K562 (cell line): ENCODE measurements around the gene HDHD2. TPM values are rescaled to one million over a fixed set of nuclear protein-coding genes. Genes with fewer than 3 reads are reported as not detected.

Source experiments
- ATAC-seq: fragments of 200-7000 bp; cut with Tn5 transposase; 3 replicates; pipeline ENCODE4 v1.9.1; 2020; ENCODE audit warnings: moderate library complexity
- BruUV-seq: library from RNA; stranded (reverse); fragments of 400-500 nt; replicated peaks from 2 replicates; lab custom pipeline; 2021; lab: Mats Ljungman, UMichigan
- CTCF ChIA-PET: fragments of 300-600 bp; formaldehyde crosslinking; extraction: SDS; loops from one replicate; lab custom pipeline; 2021; ENCODE audit warnings: low intra/inter-chr PET ratio; lab: Yijun Ruan, JAX
- POLR2A ChIA-PET: fragments of 300-600, 350-650 bp; sonication (Branson Sonifier 250); formaldehyde crosslinking; extraction: SDS; loops from one replicate; lab custom pipeline; 2021; ENCODE audit warnings: antibody characterized with exemption, inconsistent platforms; lab: Yijun Ruan, JAX
- DNase-seq, 4 experiments: peaks; one replicate each; pipeline versions ENCODE4 v3.0.0 to v3.0.0-alpha.2; 2011 to 2018; ENCODE audit warnings: low spot score in 3 of 4, mixed read lengths in 3 of 4; ENCODE audit errors: extremely low read depth in 1 of 4
- FAIRE-seq: peaks from 2 replicates; lab custom pipeline; 2011; peaks lifted over from hg19 to GRCh38; lab: Jason Lieb, UNC
- H2AFZ ChIP-seq: 2 replicates; pipeline ENCODE4 v1.6.0; 2011; ENCODE audit warnings: low read depth, low read length, control low read depth, inconsistent platforms
- H3K27ac ChIP-seq: fragments of 200-600 bp; 3 replicates; pipeline ENCODE4 v1.8.0; 2011; ENCODE audit warnings: low read depth, mild to moderate bottlenecking, control low read depth, inconsistent platforms, low read length, moderate library complexity, mixed read lengths; ENCODE audit errors: extremely low read depth
- H3K27me3 ChIP-seq, 2 experiments: fragments of 300-600 bp in 1 of 2; 2 replicates in 1 of 2; 3 replicates in 1 of 2; pipeline versions ENCODE4 v1.6.0 to v1.8.0; 2011; ENCODE audit warnings: inconsistent platforms in 2 of 2, low read length in 2 of 2, mild to moderate bottlenecking in 1 of 2, mixed read lengths in 1 of 2, moderate library complexity in 1 of 2; ENCODE audit not compliant: control insufficient read depth in 2 of 2, insufficient read depth in 2 of 2
- H3K36me3 ChIP-seq: fragments of 300-600 bp; 3 replicates; pipeline ENCODE4 v1.8.0; 2011; ENCODE audit warnings: mild to moderate bottlenecking, low read length, inconsistent platforms; ENCODE audit not compliant: control insufficient read depth, insufficient read depth
- H3K4me1 ChIP-seq, 2 experiments: fragments of 200-600 bp in 1 of 2; replicated peaks in 1 of 2; 2 replicates in 1 of 2; 3 replicates in 1 of 2; pipeline versions ENCODE4 v1.5.1 to v1.8.0; 2011; ENCODE audit warnings: inconsistent platforms in 2 of 2, low read length in 2 of 2, mild to moderate bottlenecking in 1 of 2, mixed read lengths in 1 of 2, moderate library complexity in 1 of 2; ENCODE audit not compliant: control insufficient read depth in 2 of 2, insufficient read depth in 2 of 2
- H3K4me2 ChIP-seq: 2 replicates; pipeline ENCODE4 v1.6.1; 2011; ENCODE audit warnings: low read length, control low read depth, inconsistent platforms, mixed read lengths; ENCODE audit not compliant: insufficient read depth
- H3K4me3 ChIP-seq: fragments of 200-600 bp; sonication (generic), shearing (Covaris generic); 2 replicates; pipeline ENCODE4 v1.5.1; 2016; ENCODE audit warnings: control low read depth, inconsistent platforms
- H3K79me2 ChIP-seq: fragments of 200-600 bp; 3 replicates; pipeline ENCODE4 v1.8.0; 2011; ENCODE audit warnings: low read length, inconsistent platforms; ENCODE audit not compliant: control insufficient read depth, insufficient read depth
- H3K9ac ChIP-seq, 2 experiments: 2 replicates each; pipeline versions ENCODE4 v1.6.0 to v1.6.1; 2011; ENCODE audit warnings: low read depth in 2 of 2, low read length in 2 of 2, control low read depth in 1 of 2, inconsistent platforms in 1 of 2, mild to moderate bottlenecking in 1 of 2, mixed read lengths in 1 of 2; ENCODE audit not compliant: insufficient read depth in 1 of 2
- H3K9me1 ChIP-seq: one replicate; pipeline ENCODE4 v1.6.0; 2011; ENCODE audit warnings: inconsistent platforms, mild to moderate bottlenecking, low read length, moderate library complexity; ENCODE audit not compliant: control insufficient read depth, insufficient read depth
- H3K9me3 ChIP-seq: replicated peaks from 2 replicates; pipeline ENCODE4 v1.5.1; 2011; ENCODE audit warnings: low read depth, low read length, inconsistent platforms; ENCODE audit not compliant: control insufficient read depth, insufficient read depth
- H4K20me1 ChIP-seq: replicated peaks from 2 replicates; pipeline ENCODE4 v1.6.1; 2011; ENCODE audit warnings: low read length, inconsistent platforms, mixed read lengths; ENCODE audit not compliant: control insufficient read depth, insufficient read depth
- FOS ChIP-seq: IDR thresholded peaks from 3 replicates; pipeline ENCODE4 v1.6.1; 2011; ENCODE audit not compliant: insufficient read length; ENCODE audit errors: extremely low read depth
- HMGN3 ChIP-seq: IDR thresholded peaks from 2 replicates; pipeline ENCODE4 v1.6.1; 2011; ENCODE audit warnings: borderline replicate concordance, low read depth, mild to moderate bottlenecking, mixed read lengths, low read length; ENCODE audit not compliant: insufficient read length; ENCODE audit errors: extremely low read depth
- KLF6 ChIP-seq: fragments of 250-450 bp; sonication (Bioruptor Pico); IDR thresholded peaks from 2 replicates; pipeline ENCODE4 v1.4.0; 2020; ENCODE audit warnings: mild to moderate bottlenecking, moderate library complexity, borderline replicate concordance
- LEF1 ChIP-seq: fragments of 450-650 bp; IDR thresholded peaks from 2 replicates; pipeline ENCODE4 v1.6.1; 2016; ENCODE audit warnings: mild to moderate bottlenecking
- PHB ChIP-seq: fragments of 250-450 bp; sonication (Bioruptor Pico); IDR thresholded peaks from 2 replicates; pipeline ENCODE4 v1.5.0; 2021
- POLR2B ChIP-seq: fragments of 450-650 bp; IDR thresholded peaks from 2 replicates; pipeline ENCODE4 v1.6.1; 2018; ENCODE audit warnings: low read depth; ENCODE audit not compliant: partially characterized antibody
- RBM25 ChIP-seq: fragments of 200-400 bp; formaldehyde crosslinking; IDR thresholded peaks from 2 replicates; pipeline ENCODE4 v1.6.1; 2018; ENCODE audit warnings: low read length, low read depth, moderate library complexity; ENCODE audit not compliant: severe bottlenecking
- RREB1 ChIP-seq: fragments of 250-450 bp; sonication (Bioruptor Pico); IDR thresholded peaks from 2 replicates; pipeline ENCODE4 v1.4.0; 2020
- TCF3 ChIP-seq: sonication (generic); formaldehyde crosslinking; IDR thresholded peaks from 2 replicates; pipeline ENCODE4 v1.4.0; 2020; ENCODE audit warnings: mild to moderate bottlenecking, missing genetic modification reagents
- TCFL5 ChIP-seq: fragments of 250-450 bp; sonication (Bioruptor Pico); conservative IDR thresholded peaks from 2 replicates; pipeline ENCODE4 v1.6.1; 2021; ENCODE audit warnings: mild to moderate bottlenecking, moderate library complexity, matching md5 sums
- ZNF124 ChIP-seq: sonication (generic); formaldehyde crosslinking; IDR thresholded peaks from 2 replicates; pipeline ENCODE4 v1.8.1; 2022; ENCODE audit warnings: missing genetic modification reagents
- ZNF277 ChIP-seq: fragments of 250-450 bp; sonication (Bioruptor Pico); IDR thresholded peaks from 2 replicates; pipeline ENCODE4 v1.8.0; 2022; ENCODE audit warnings: inconsistent platforms, mild to moderate bottlenecking, moderate library complexity, borderline replicate concordance
- ZNF316 ChIP-seq: fragments of 450-650 bp; IDR thresholded peaks from 2 replicates; pipeline ENCODE4 v1.6.1; 2016
- ZNF57 ChIP-seq: fragments of 450-650 bp; formaldehyde crosslinking; IDR thresholded peaks from 2 replicates; pipeline ENCODE4 v1.4.0; 2020; ENCODE audit warnings: mild to moderate bottlenecking, moderate library complexity
- WGBS: fragments of 100-300 bp; shearing (Covaris generic); methylation state at CpG from one replicate; pipeline ENCODE4 v1.1.6; 2016; ENCODE audit warnings: low coverage, mixed read lengths; ENCODE audit not compliant: insufficient coverage; ENCODE audit errors: missing lambda C conversion rate; 5-methylcytosine and 5-hydroxymethylcytosine counted together
- in situ Hi-C: fragments of 300-500 bp; cut with MboI; formaldehyde crosslinking; loops from 4 replicates; pipeline ENCODE4 v1.15.0; 2018; ENCODE audit warnings: inconsistent platforms, mixed read lengths
- intact Hi-C: fragments of 100-400 bp; cut with micrococcal nuclease; formaldehyde crosslinking; loops from 2 replicates; pipeline ENCODE4 v1.14.2; 2022
- polyA plus RNA-seq, 8 experiments: library from polyadenylated mRNA; depleted of rRNA in 4 of 8; stranded (reverse) in 5 of 8; unstranded in 3 of 8; fragments of >200 nt; fragmentation: Nextera tagmentation in 2 of 8; fragmentation: Illumina TruSeq in 1 of 8; extraction: Ambion mirVana in 2 of 8; extraction: Trizol in 1 of 8; gene quantifications; 2 replicates each; pipeline versions ENCODE4 v1.2.1 to v1.2.3, GENCODE V29; 2011 to 2014; ENCODE audit warnings: inconsistent platforms in 1 of 8, missing spikeins in 1 of 8
- total RNA-seq, 7 experiments: library from RNA; depleted of rRNA in 6 of 7; stranded (reverse); fragments of >200 nt in 6 of 7; fragmentation: Illumina TruSeq in 2 of 7; extraction: Trizol in 2 of 7; gene quantifications; 2 replicates each; pipeline versions ENCODE4 v1.2.1 to v1.2.3, GENCODE V29; 2011 to 2021; ENCODE audit warnings: low replicate concordance in 1 of 7
- TF ChIP-seq, protein P1 (sequence below), 2 experiments: IDR thresholded peaks; 2 replicates each; pipeline ENCODE4 v1.6.1; 2011; ENCODE audit warnings: borderline replicate concordance in 1 of 2, control low read depth in 1 of 2, low read depth in 1 of 2, low read length in 1 of 2, mild to moderate bottlenecking in 1 of 2, mixed read lengths in 1 of 2, moderate library complexity in 1 of 2; ENCODE audit not compliant: insufficient read depth in 1 of 2, insufficient read length in 1 of 2, poor library complexity in 1 of 2, severe bottlenecking in 1 of 2; ENCODE audit errors: extremely low read depth in 1 of 2

The HDHD2 gene
- total and polyA plus RNA-seq, 9 of the 15 experiments (the other 6 are each of a cell fraction or from before 2014, with no cell fraction given): 6.8 to 25.2 (median 21.5) TPM

DNA sequence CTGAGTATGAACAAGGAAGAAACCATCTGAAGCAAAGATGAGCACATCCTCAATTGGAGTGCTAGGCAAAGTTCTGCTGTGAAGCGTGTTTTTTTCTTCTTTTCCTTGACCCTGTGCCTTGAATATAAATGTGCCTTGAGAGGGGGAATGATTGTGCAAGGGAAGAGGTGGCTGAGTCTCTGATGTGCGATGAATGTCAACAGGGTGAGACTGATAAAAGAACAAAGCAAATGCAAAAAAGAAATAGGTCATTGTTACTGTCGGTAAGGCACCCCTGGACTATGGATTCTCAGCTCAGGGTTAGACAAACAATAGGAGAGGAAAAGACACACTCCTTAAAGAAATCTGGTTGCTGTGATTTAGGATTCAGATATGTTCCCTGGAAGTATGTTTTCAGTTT is 54.5 kb downstream of the HDHD2 start:
- Histone ChIP-seq H3K9me3 (no peaks in the 10 kb centered on the region), H3K9ac (no peak overlapping the region), H3K36me3 (no peaks in the 10 kb centered on the region), H3K79me2 (no peaks in the 10 kb centered on the region), H3K4me1 (no peaks in the 10 kb centered on the region), H3K9me1 (no peaks in the 10 kb centered on the region), H3K27ac (no peak overlapping the region), H4K20me1 (0 out of 2 replicates have a peak, but pooled peaks cover 3% of the 10 kb centered on the region), H2AFZ (no peak overlapping the region), H3K27me3 (no peaks in the 10 kb centered on the region), H3K4me2 (no peak overlapping the region), H3K4me3 (no peak overlapping the region)
- in situ Hi-C loops: loop anchor here (10.0 kb wide), 1 partner anchor 649 kb away; no protein-coding TSS in a partner anchor
- FAIRE-seq (no peak), ATAC-seq (no peak), DNase-seq (no peak)
- ChIA-PET POLR2A (no interaction called here), CTCF (no interaction called here)
- no TSS peak for BruUV-seq
- intact Hi-C loops: no loop called here
- 11% methylated on average over 3 of the region's 3 CpGs for WGBS
- TF ChIP-seq TCFL5 (CRISPR knock-in tag) (no peak), ZNF316 (no peak), POLR2B (no peak), KLF6 (CRISPR knock-in tag) (no peak), ZNF277 (CRISPR knock-in tag) (no peak), TCF3 (no peak), LEF1 (no peak), PHB (CRISPR knock-in tag) (no peak), ZNF124 (no peak), ZNF57 (CRISPR knock-in tag) (no peak), FOS (no peak), RBM25 (no peak), RREB1 (CRISPR knock-in tag) (no peak), HMGN3 (no peak)
- TF ChIP-seq, protein P1, sequence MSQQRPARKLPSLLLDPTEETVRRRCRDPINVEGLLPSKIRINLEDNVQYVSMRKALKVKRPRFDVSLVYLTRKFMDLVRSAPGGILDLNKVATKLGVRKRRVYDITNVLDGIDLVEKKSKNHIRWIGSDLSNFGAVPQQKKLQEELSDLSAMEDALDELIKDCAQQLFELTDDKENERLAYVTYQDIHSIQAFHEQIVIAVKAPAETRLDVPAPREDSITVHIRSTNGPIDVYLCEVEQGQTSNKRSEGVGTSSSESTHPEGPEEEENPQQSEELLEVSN (IDR thresholded peaks at IDR 0.05; ENCODE audit: borderline replicate concordance in 1 of 2, extremely low read depth in 1 of 2, insufficient read depth in 1 of 2, insufficient read length in 1 of 2, low read depth in 1 of 2, low read length in 1 of 2, poor library complexity in 1 of 2, severe bottlenecking in 1 of 2): no peak
